ENCODE results near the gene FBXO34.

GRCh38 chr14:55314449-55314848 is 43.2 kb downstream of the FBXO34 start:
- TF ChIP-seq MXI1 (IDR thresholded peaks at IDR 0.05; ENCODE audit: low read depth, low read length) (no peak), CTCF (IDR thresholded peaks at IDR 0.05 in 2 of 3, conservative IDR thresholded peaks at IDR 0.05 in 1 of 3; ENCODE audit: control insufficient read depth in 2 of 3, extremely low read depth in 1 of 3, insufficient read depth in 1 of 3, low read depth in 3 of 3, low read length in 3 of 3) (no peak), USF1 (IDR thresholded peaks at IDR 0.05; ENCODE audit: borderline replicate concordance, extremely low read length, insufficient read depth, low read depth, low read length) (no peak), CREB1 (IDR thresholded peaks at IDR 0.05; ENCODE audit: low read depth) (no peak), ATF7 (IDR thresholded peaks at IDR 0.05; ENCODE audit: low read depth) (no peak), TCF12 (IDR thresholded peaks at IDR 0.05; ENCODE audit: low read depth, low read length) (no peak), POLR2A (IDR thresholded peaks at IDR 0.05; ENCODE audit: low read depth, low read length) (no peak), TAF1 (IDR thresholded peaks at IDR 0.05; ENCODE audit: borderline replicate concordance, low read depth, low read length) (no peak), CBFB (IDR thresholded peaks at IDR 0.05; ENCODE audit: low read depth) (no peak), ZBTB33 (IDR thresholded peaks at IDR 0.05) (no peak), ZNF207 (IDR thresholded peaks at IDR 0.05; ENCODE audit: borderline replicate concordance) (no peak), MYC (IDR thresholded peaks at IDR 0.05; ENCODE audit: insufficient read depth, insufficient read length, insufficient replicate concordance, low read length, severe bottlenecking) (no peak)

All from GM12878 (cell line).